HG02943 (cell line): Measurements from ENCODE around the gene TUBA1C.
"Not testable (repeated sequence)": the region's sequence is repeated elsewhere in the genome, so short reads cannot be mapped to it uniquely, and the experiment has no call there.

Source experiments
- ATAC-seq: cut with Tn5 transposase; IDR thresholded peaks from one replicate; pipeline ENCODE4 v1.9.1; 2021; ENCODE audit warnings: mild to moderate bottlenecking, low read depth, moderate library complexity; ENCODE audit not compliant: unreplicated experiment

The TUBA1C gene

GRCh38 chr12:49282740-49283375 is 18.0 kb downstream of the TUBA1C start:
- ATAC-seq: not testable (repeated sequence)

GRCh38 chr12:49283541-49284429 is 18.9 kb downstream of the TUBA1C start:
- no peak for ATAC-seq

GRCh38 chr12:49284672-49285071 is 19.8 kb downstream of the TUBA1C start:
- ATAC-seq: no peak

- ATAC-seq: no peak
These were observed 23.0 kb downstream of the TUBA1C start for GRCh38 chr12:49287876-49288275.

- ATAC-seq: no peak
These were observed 23.6 kb downstream of the TUBA1C start for GRCh38 chr12:49288412-49288853.

- no peak for ATAC-seq
These were observed 24.2 kb downstream of the TUBA1C start for GRCh38 chr12:49288922-49289555.

- ATAC-seq: no peak
These were observed 27.8 kb downstream of the TUBA1C start for GRCh38 chr12:49292729-49293055.

GRCh38 chr12:49293056-49293956 is 28.4 kb downstream of the TUBA1C start:
- no peak for ATAC-seq

GRCh38 chr12:49294086-49294803 is 29.4 kb downstream of the TUBA1C start:
- ATAC-seq: no peak

- ATAC-seq: no peak
These were observed 29.9 kb downstream of the TUBA1C start for GRCh38 chr12:49294804-49295081.

GRCh38 chr12:49295082-49295936 is 30.4 kb downstream of the TUBA1C start, which contains the start of gene PRPH:
TSS of gene PRPH (plus strand) at chr12:49295147. CDS start at chr12:49295201, 54 bp downstream.
- no peak for ATAC-seq

GRCh38 chr12:49296034-49296835 is 31.4 kb downstream of the TUBA1C start:
- ATAC-seq: no peak

GRCh38 chr12:49296836-49297694 is 32.2 kb downstream of the TUBA1C start:
- ATAC-seq: no peak

- ATAC-seq: no peak
These were observed 32.8 kb downstream of the TUBA1C start for GRCh38 chr12:49297695-49298060.

- ATAC-seq: no peak
These were observed 33.3 kb downstream of the TUBA1C start for GRCh38 chr12:49298160-49298559.

GRCh38 chr12:49301760-49302159 is 36.9 kb downstream of the TUBA1C start:
- ATAC-seq: no peak

- no peak for ATAC-seq
These were observed 39.3 kb downstream of the TUBA1C start for GRCh38 chr12:49304161-49304560.
